ENCODE measurements around the gene LIMA1.

Gene LIMA1

GRCh38 chr12:50239355-50239891 is 43.9 kb downstream of the LIMA1 start:
- Histone ChIP-seq H3K9me3 (ENCODE audit: insufficient read depth, low read length, severe bottlenecking) (no peaks in the 10 kb centered on the region), H4K20me1 (ENCODE audit: insufficient read depth, low read length) (no peaks in the 10 kb centered on the region), H3K36me3 (ENCODE audit: insufficient read depth, low read length) (no peaks in the 10 kb centered on the region), H3K4me3 (ENCODE audit: low read depth in 1 of 2, low read length in 2 of 2) (no peak overlapping the region), H3K79me2 (ENCODE audit: insufficient read depth, low read length) (no peaks in the 10 kb centered on the region), H3K4me2 (ENCODE audit: insufficient read depth, low read length) (no peak overlapping the region), H3K27me3 (ENCODE audit: insufficient read depth, low read length, poor library complexity) (no peaks in the 10 kb centered on the region), H3K4me1 (ENCODE audit: insufficient read depth, low read length) (no peaks in the 10 kb centered on the region), H2AFZ (ENCODE audit: low read depth, low read length) (no peak overlapping the region), H3K9ac (ENCODE audit: low read depth, low read length) (no peak overlapping the region), H3K27ac (ENCODE audit: low read length) (no peak overlapping the region)
- no peak for ATAC-seq (ENCODE audit: insufficient read depth, low read depth)
- DNase-seq, result no peak
- TF ChIP-seq CTCF (IDR thresholded peaks at IDR 0.05; ENCODE audit: borderline replicate concordance, extremely low read depth, low read length, poor library complexity, severe bottlenecking), result no peak

GRCh38 chr12:50234347-50234746 is 49.0 kb downstream of the LIMA1 start:
- DNase-seq, result no peak
- no peak overlapping the region for H3K4me2 ChIP-seq (ENCODE audit: insufficient read depth, low read length)
- H3K4me3 ChIP-seq (ENCODE audit: low read depth in 1 of 2, low read length in 2 of 2), result no peak overlapping the region
- no peaks in the 10 kb centered on the region for H4K20me1 ChIP-seq (ENCODE audit: insufficient read depth, low read length)
- H3K9ac ChIP-seq (ENCODE audit: low read depth, low read length), result no peak overlapping the region
- H3K27me3 ChIP-seq (ENCODE audit: insufficient read depth, low read length, poor library complexity), result no peaks in the 10 kb centered on the region
- TF ChIP-seq EZH2 (IDR thresholded peaks at IDR 0.05; ENCODE audit: borderline replicate concordance, low read depth, low read length, severe bottlenecking) (no peak), CTCF (IDR thresholded peaks at IDR 0.05; ENCODE audit: borderline replicate concordance, extremely low read depth, low read length, poor library complexity, severe bottlenecking) (no peak)
- no peaks in the 10 kb centered on the region for H3K36me3 ChIP-seq (ENCODE audit: insufficient read depth, low read length)
- no peaks in the 10 kb centered on the region for H3K4me1 ChIP-seq (ENCODE audit: insufficient read depth, low read length)
- no peak overlapping the region for H3K27ac ChIP-seq (ENCODE audit: low read length)
- no peaks in the 10 kb centered on the region for H3K79me2 ChIP-seq (ENCODE audit: insufficient read depth, low read length)
- no peak overlapping the region for H2AFZ ChIP-seq (ENCODE audit: low read depth, low read length)
- no peak for ATAC-seq (ENCODE audit: insufficient read depth, low read depth)
- H3K9me3 ChIP-seq (ENCODE audit: insufficient read depth, low read length, severe bottlenecking), result no peaks in the 10 kb centered on the region

- Histone ChIP-seq H4K20me1 (ENCODE audit: insufficient read depth, low read length) (no peaks in the 10 kb centered on the region), H3K9ac (ENCODE audit: low read depth, low read length) (no peak overlapping the region), H2AFZ (ENCODE audit: low read depth, low read length) (no peak overlapping the region), H3K4me1 (ENCODE audit: insufficient read depth, low read length) (no peaks in the 10 kb centered on the region), H3K4me2 (ENCODE audit: insufficient read depth, low read length) (no peak overlapping the region), H3K27ac (ENCODE audit: low read length) (no peak overlapping the region), H3K4me3 (ENCODE audit: low read depth in 1 of 2, low read length in 2 of 2) (no peak overlapping the region), H3K36me3 (ENCODE audit: insufficient read depth, low read length) (no peaks in the 10 kb centered on the region), H3K9me3 (ENCODE audit: insufficient read depth, low read length, severe bottlenecking) (no peaks in the 10 kb centered on the region), H3K27me3 (ENCODE audit: insufficient read depth, low read length, poor library complexity) (no peaks in the 10 kb centered on the region), H3K79me2 (ENCODE audit: insufficient read depth, low read length) (no peaks in the 10 kb centered on the region)
- no peak for TF ChIP-seq CTCF (IDR thresholded peaks at IDR 0.05; ENCODE audit: borderline replicate concordance, extremely low read depth, low read length, poor library complexity, severe bottlenecking)
- no peak for TF ChIP-seq EZH2 (IDR thresholded peaks at IDR 0.05; ENCODE audit: borderline replicate concordance, low read depth, low read length, severe bottlenecking)
- ATAC-seq (ENCODE audit: insufficient read depth, low read depth) (no peak), DNase-seq (no peak)
Measured at GRCh38 chr12:50232771-50233209, 50.5 kb downstream of the LIMA1 start.

- H3K79me2 ChIP-seq (ENCODE audit: insufficient read depth, low read length), result no peaks in the 10 kb centered on the region
- no peak overlapping the region for H3K4me2 ChIP-seq (ENCODE audit: insufficient read depth, low read length)
- no peaks in the 10 kb centered on the region for H3K36me3 ChIP-seq (ENCODE audit: insufficient read depth, low read length)
- H3K9me3 ChIP-seq (ENCODE audit: insufficient read depth, low read length, severe bottlenecking), result no peaks in the 10 kb centered on the region
- no peak overlapping the region for H2AFZ ChIP-seq (ENCODE audit: low read depth, low read length)
- TF ChIP-seq EZH2 (IDR thresholded peaks at IDR 0.05; ENCODE audit: borderline replicate concordance, low read depth, low read length, severe bottlenecking) (no peak), CTCF (IDR thresholded peaks at IDR 0.05; ENCODE audit: borderline replicate concordance, extremely low read depth, low read length, poor library complexity, severe bottlenecking) (no peak)
- H3K27ac ChIP-seq (ENCODE audit: low read length), result no peak overlapping the region
- no peaks in the 10 kb centered on the region for H3K27me3 ChIP-seq (ENCODE audit: insufficient read depth, low read length, poor library complexity)
- no peak overlapping the region for H3K4me3 ChIP-seq (ENCODE audit: low read depth in 1 of 2, low read length in 2 of 2)
- no peaks in the 10 kb centered on the region for H4K20me1 ChIP-seq (ENCODE audit: insufficient read depth, low read length)
- DNase-seq (no peak), ATAC-seq (ENCODE audit: insufficient read depth, low read depth) (no peak)
- no peak overlapping the region for H3K9ac ChIP-seq (ENCODE audit: low read depth, low read length)
- H3K4me1 ChIP-seq (ENCODE audit: insufficient read depth, low read length), result no peaks in the 10 kb centered on the region
Measured at GRCh38 chr12:50232206-50232605, 51.1 kb downstream of the LIMA1 start.

Measured in DND-41 (cell line).